ENCODE measurements around the gene TRAM1L1.
A peak's percentile ranks its signal among the peaks of the same experiment; 100 is the strongest.

The TRAM1L1 gene

DNA sequence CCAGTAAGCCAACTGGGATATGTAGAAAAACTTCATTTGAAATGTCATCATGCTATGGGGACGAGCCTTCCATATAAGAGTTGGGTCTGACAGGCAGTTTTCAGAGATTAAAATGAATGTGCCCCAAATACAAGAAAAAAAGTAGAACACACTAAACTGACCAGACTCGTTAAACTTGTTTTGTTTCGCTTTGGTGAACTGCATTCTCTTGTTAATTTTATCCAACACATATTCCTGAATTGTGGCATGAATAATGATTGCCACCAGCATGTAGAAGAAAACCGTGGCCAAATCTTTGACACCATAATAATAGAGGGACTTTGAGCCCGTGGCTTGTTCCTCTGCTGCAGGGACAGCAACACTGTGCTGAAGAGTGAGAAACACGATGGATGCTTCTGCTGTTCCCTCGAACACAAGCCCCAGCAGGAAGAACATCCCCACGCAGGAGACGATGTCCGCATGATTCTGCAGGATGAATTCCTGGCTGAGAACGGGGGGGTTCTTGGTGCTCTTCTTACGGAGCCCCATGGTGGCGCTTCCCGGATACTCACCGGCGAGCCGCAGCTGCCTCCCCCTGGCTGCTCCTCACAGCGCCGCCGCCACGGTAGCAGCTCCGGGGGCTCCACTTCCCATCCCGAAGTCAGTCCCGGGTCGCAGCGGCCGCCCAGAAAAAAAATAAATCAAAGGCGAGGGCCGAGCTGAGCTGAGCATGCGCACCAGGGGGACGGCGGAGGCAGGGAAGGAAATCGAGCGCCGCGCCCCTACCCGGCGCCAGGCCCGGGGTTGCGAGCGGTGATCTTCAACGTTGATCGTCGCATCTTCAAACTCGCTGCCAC is at the start of gene TRAM1L1:
TSS of gene TRAM1L1 (minus strand) at position 711 of the 836 bp plus-strand sequence. CDS start at position 528, 183 bp downstream.
- peak; percentile 54 for DNase-seq

DNA sequence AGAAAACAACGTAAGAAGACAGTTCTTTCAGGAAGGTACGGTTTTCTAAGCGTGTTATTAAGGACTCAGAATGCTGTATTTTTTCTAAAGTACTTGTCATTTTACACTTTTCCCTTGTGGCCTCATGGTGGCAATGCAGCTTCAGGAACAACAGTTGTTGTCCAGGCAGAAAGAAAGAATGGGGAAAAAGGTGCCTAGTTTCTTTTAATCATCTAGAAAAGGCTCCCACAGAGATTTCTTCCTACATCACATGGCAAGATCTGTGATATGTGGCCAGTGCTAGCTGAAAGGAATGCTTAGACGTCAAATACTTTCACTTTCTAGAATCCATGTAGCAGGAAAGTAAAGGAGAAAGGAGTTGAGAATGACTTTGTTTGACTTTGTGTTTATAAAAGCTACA is 49.0 kb upstream of the TRAM1L1 start:
- peak; percentile 69 for DNase-seq

DNA sequence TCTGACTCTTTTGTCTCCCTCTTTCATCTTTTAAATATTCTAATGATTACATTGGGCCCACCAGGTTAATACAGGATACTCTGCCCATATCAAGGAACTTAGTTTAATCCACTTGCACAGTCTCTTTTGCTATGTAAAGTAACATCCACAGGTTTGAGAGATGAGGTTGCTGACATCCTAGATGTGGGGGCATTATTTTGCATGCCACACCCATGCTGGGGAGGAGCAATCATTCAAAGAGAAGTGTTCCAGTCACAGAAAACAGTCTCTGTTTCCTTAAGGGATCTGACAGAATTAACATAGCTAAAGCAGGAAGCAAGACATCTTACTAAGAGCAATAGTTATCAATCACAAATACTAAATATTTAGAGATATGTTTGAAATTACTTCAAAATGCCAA is 11.5 kb upstream of the TRAM1L1 start:
- no peak for DNase-seq

DNA sequence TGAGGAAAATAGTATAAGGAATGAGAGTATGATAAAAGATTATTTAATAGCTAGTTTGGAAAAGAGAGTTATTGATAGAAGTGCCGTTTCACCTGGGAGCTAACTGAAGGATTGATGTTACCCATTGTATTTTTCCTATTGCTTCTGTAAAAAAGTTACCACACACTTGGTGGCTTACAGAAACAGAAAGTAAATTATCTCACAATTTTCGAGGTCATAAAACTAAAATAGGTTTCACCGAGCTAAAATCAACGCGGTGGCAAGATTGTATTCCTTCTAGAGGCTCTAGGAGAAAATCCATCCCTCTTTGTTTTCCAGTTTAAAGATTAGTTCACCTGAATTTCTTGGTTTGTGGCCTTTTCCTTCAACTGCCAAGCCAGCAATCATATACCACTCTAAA is 11.1 kb upstream of the TRAM1L1 start:
- no peak for DNase-seq

DNA sequence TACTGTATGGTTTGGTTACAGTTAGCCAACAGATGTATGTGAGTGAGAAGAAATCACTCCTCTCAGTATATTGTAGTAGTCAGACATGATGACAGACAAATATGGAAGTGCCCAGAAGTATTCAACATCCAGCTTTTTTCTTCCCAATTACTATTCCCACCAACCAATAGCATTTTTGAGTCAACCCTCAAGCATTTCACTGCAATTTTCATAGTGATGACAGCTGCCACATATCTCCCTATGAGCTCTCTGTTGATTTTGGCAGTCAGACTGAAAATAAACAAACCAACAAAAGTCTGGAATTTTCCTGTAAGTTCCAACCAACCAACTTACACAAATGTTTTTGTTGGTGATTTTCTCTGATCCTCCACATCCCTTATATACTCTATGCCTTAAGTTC is 8.2 kb upstream of the TRAM1L1 start:
- no peak for DNase-seq

DNA sequence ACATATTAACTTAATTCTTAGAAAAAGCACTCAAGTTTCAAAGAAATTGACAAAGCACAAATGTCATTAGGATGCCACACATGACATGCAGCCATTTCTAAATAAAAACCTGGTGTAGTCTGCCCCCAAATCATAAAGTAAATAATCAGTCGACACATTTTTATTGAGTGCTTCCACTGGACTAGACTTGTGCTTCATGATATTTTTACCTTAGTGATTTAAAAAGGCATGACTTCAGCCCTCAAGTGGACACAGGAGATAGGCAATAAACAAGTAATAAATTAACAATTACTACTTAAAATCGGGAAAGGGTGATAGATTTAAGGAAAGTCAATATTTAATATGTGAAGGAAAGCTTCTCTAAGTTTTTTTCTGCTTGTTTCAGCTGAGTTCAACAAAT is 7.6 kb downstream of the TRAM1L1 start:
- DNase-seq = no peak

DNA sequence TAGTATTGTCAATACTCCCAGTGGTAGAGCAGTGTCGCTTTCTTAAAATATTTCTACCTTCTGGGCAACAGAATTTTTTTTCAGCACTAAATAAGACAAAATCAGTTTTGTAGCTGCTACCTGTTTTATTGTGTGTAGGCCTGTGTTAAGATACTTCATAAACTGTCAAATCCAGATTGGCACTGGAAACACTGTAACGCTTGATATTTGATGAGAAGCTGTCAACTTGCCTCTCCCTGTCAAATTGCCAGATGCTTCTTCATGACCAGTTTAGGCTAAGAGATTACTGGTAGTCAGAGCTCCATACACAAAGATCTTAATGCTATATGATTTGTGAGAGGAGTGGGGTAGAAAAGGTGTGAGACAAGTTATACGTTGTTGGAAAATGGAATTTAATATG is 17.3 kb downstream of the TRAM1L1 start:
- no peak for DNase-seq

DNA sequence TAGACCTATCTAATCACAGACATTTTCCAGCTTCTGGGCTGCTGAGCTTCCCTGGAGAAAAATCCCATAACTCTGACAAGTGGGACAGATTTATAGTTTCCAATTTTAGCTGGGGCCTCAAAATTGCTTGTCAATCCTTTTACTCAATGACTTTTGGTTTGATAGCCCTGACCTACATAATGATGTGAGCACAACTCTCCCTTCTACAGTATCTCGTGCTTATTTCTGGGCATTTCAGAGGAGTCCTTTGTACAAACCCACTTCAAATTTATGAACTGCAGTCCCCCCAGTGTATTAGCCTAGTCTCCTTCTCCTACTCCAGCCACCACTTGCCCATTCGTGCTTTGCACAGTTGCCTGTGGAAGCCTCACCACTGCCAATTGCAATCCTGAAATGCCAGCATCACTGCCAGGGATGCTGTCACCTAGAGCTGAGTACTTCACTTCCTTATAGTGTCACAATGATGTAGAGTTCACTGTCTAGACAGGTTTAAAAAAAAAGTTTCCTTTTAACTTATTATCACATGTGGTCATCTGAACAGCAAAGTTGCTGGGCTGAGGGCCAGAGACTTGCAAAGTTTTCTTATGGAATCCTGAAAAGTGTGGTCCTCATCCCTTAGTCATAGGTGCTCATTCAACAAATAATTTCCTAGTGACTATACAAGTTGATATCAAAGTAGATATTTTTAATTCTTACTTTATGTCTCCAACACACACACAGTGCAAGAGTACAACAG is 21.2 kb downstream of the TRAM1L1 start:
- DNase-seq = no peak

DNA sequence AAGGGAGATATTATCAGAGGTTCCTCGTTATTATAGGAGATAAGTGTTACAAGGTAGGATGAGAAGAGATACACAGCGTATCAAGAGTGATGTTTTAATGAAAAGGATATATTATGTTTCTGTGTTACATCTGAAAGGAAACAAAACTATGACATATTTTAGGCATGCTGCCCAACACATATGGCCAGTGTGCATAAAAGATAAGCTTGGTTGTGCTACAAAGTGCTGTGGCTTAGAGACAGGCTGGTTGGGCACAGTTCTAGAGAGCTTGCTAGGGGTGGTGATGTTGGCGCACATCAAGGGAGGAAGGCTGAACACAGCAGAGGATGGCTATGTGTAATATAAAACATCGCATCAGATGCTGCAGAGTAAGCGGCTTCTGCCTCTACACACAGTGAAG is 42.4 kb downstream of the TRAM1L1 start:
- DNase-seq = no peak
